AG04449 (cell line): ENCODE measurements around the gene EML5.
A peak's percentile ranks its signal among the peaks of the same experiment; 100 is the strongest.

Experiments used
- CTCF ChIA-PET: fragments of 350-600 bp; formaldehyde crosslinking; extraction: SDS; loops from one replicate; lab custom pipeline; 2021; ENCODE audit warnings: antibody characterized with exemption; lab: Yijun Ruan, JAX
- POLR2A ChIA-PET: fragments of 400-600, 350-600 bp; formaldehyde crosslinking; extraction: SDS; loops from one replicate; lab custom pipeline; 2020; ENCODE audit warnings: antibody characterized with exemption, inconsistent platforms; lab: Yijun Ruan, JAX
- DNase-seq: peaks from one replicate; pipeline ENCODE4 v3.0.0-alpha.2; 2010; ENCODE audit warnings: low read depth, low spot score
- H3K4me3 ChIP-seq: 2 replicates; pipeline ENCODE4 v1.5.1; 2011; ENCODE audit warnings: low read depth, mild to moderate bottlenecking, control low read depth, low read length
- TF ChIP-seq, protein P1 (sequence below): IDR thresholded peaks from one replicate; pipeline ENCODE4 v1.5.1; 2011; ENCODE audit warnings: mild to moderate bottlenecking, moderate library complexity, low read length, control low read depth, inconsistent platforms; ENCODE audit not compliant: insufficient read depth; ENCODE audit errors: missing control alignments

EML5 gene

DNA sequence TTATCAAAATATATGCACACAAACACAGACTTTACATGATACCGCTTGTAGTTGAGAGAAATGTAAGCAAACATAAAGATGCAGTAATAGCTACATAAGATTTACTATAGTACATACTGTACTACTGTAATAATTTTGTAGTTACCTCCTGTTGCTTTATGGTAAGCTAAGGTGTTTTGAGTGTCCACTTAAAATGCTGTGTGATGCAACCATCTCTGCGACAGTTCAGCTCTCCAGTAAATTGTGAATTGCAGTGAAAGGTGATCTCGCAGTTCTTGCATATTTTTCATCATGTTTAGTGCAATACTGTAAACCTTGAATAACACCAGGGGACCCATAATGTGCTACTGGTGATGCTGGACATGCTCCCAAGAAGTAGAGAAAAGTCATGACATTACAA lies 208.3 kb downstream of the EML5 start:
- TF ChIP-seq, protein P1, sequence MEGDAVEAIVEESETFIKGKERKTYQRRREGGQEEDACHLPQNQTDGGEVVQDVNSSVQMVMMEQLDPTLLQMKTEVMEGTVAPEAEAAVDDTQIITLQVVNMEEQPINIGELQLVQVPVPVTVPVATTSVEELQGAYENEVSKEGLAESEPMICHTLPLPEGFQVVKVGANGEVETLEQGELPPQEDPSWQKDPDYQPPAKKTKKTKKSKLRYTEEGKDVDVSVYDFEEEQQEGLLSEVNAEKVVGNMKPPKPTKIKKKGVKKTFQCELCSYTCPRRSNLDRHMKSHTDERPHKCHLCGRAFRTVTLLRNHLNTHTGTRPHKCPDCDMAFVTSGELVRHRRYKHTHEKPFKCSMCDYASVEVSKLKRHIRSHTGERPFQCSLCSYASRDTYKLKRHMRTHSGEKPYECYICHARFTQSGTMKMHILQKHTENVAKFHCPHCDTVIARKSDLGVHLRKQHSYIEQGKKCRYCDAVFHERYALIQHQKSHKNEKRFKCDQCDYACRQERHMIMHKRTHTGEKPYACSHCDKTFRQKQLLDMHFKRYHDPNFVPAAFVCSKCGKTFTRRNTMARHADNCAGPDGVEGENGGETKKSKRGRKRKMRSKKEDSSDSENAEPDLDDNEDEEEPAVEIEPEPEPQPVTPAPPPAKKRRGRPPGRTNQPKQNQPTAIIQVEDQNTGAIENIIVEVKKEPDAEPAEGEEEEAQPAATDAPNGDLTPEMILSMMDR: no peak
- no peak overlapping the region for H3K4me3 ChIP-seq
- ChIA-PET POLR2A (no interaction called here), CTCF (interaction anchor here (0.8 kb wide), 1 partner anchor 10 kb away, joined by 3 read pairs; no protein-coding TSS in a partner anchor)
- DNase-seq: no peak

GRCh38 chr14:88576222-88576621 lies 216.5 kb downstream of the EML5 start:
- CTCF ChIA-PET: no interaction called here
- TF ChIP-seq, protein P1: no peak
- no peak for DNase-seq
- POLR2A ChIA-PET: no interaction called here
- H3K4me3 ChIP-seq: no peak overlapping the region

DNA sequence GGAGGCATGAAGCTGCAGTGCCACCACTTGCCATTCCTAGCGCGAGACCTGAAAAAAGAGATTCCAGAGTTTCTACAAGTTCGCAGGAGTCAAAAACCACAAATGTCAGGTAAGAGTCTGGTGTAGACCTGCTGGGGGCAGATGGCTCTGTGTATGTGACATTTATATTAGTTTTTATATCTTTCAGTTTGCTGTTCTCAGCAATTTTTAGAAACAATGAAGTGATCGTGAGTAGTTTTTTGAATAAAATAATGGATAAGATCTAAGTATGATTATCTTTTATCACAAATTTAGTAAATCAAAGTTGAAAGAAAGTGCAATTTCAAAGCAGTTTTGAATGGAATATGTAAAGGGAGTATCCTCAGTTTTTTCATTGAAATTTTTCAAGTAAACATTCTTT lies 220.6 kb downstream of the EML5 start:
- TF ChIP-seq, protein P1: no peak
- H3K4me3 ChIP-seq: no peak overlapping the region
- CTCF ChIA-PET: no interaction called here
- no peak for DNase-seq
- POLR2A ChIA-PET: no interaction called here

- ChIA-PET POLR2A (interaction anchor here (0.7 kb wide), 1 partner anchor 13 kb away, joined by 3 read pairs; no protein-coding TSS in a partner anchor), CTCF (interaction anchor here (1.4 kb wide), 1 partner anchor 76 kb away, joined by 4 read pairs; no protein-coding TSS in a partner anchor)
- TF ChIP-seq, protein P1: no peak
- H3K4me3 ChIP-seq: no peak overlapping the region
- no peak for DNase-seq
These were observed 224.6 kb downstream of the EML5 start for GRCh38 chr14:88568196-88568595.

DNA sequence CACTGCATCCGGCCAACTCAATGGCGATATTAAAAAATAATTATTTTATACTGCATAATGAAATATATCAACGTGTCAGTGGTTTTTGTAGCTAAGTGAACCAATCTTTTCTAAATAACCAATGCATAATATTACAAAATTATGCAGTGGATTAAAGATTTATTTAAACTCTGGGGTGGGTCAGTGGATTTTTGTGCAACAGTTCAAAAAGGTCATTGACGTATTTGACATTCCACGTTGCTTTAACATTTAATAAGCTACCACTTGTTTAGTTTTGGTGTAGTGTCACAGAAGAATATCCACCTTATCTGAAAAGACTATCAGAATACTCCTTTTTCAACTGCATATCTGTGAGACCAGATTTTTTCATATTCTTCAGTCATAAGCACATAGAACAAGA lies 227.3 kb downstream of the EML5 start:
- TF ChIP-seq, protein P1: no peak
- ChIA-PET CTCF (interaction anchor here (0.6 to 2.6 kb wide), 3 partner anchors 8 to 376 kb away, joined by 3 to 9 read pairs (median 4); no protein-coding TSS in a partner anchor), POLR2A (no interaction called here)
- no peak overlapping the region for H3K4me3 ChIP-seq
- no peak for DNase-seq

GRCh38 chr14:88563845-88564244 lies 228.9 kb downstream of the EML5 start:
- ChIA-PET POLR2A (no interaction called here), CTCF (interaction anchor here (1.8 to 2.6 kb wide), 2 partner anchors 72 to 374 kb away, joined by 4 to 9 read pairs; no protein-coding TSS in a partner anchor)
- peak overlapping the region; percentile 90 for H3K4me3 ChIP-seq
- no peak for DNase-seq
- TF ChIP-seq, protein P1: no peak
